Suprapubic skin (tissue), 4 donors: Measurements from ENCODE around the gene ABCF3.

ENCODE experiments used
- CTCF ChIP-seq, 2 donors: fragments of 200-600 bp in 1 of 2; fragments of 450-650 bp in 1 of 2; sonication (generic) in 1 of 2; IDR thresholded peaks; one replicate each; pipeline ENCODE4 v1.5.1; 2016 to 2019; ENCODE audit warnings: antibody characterized with exemption in 2 of 2, mild to moderate bottlenecking in 1 of 2, moderate library complexity in 1 of 2
- EP300 ChIP-seq: sonication (generic); formaldehyde crosslinking; IDR thresholded peaks from one replicate; pipeline ENCODE4 v1.6.1; 2017; ENCODE audit warnings: antibody characterized with exemption
- POLR2A ChIP-seq, 2 donors: fragments of 450-650 bp; IDR thresholded peaks; one replicate each; pipeline ENCODE4 v1.6.1; 2017; ENCODE audit warnings: antibody characterized with exemption in 2 of 2, mild to moderate bottlenecking in 2 of 2, moderate library complexity in 2 of 2
- POLR2AphosphoS5 ChIP-seq, 3 donors: sonication (generic); formaldehyde crosslinking; IDR thresholded peaks; one replicate each; pipeline ENCODE4 v1.6.1; 2017; ENCODE audit warnings: antibody characterized with exemption in 3 of 3

- TF ChIP-seq CTCF (IDR thresholded peaks at IDR 0.05): no peak
- TF ChIP-seq POLR2AphosphoS5 (IDR thresholded peaks at IDR 0.05): no peak
- no peak for TF ChIP-seq POLR2A (IDR thresholded peaks at IDR 0.05)
- no peak for TF ChIP-seq EP300
These were observed 14.8 kb downstream of the ABCF3 start for GRCh38 chr3:184200825-184201224.
